Measurements from ENCODE around the gene DNAH7.
A peak's percentile ranks its signal among the peaks of the same experiment; 100 is the strongest.

DNAH7 gene

DNA sequence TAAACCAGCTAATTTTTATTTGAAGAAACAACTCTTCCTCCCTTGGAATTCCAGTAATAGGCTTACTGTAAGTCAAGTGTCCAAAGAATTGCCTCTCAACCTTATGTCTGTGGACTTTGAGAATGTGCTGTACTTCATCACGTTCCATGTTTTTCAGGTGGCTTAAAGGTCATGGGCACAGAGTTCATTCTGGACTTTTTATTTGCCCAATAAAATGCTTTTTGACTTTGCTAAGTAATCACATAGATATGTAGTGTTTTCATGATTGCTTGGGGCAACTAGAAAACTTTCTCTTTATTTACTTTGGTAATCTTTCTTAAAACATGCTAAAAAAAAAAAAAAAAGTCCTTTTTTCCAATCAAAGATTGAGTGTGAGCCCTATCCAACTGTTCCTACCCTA is 10.4 kb upstream of the DNAH7 start:
- no peaks in the 10 kb centered on the region for H3K27me3 ChIP-seq (ENCODE audit: control insufficient read depth in 2 of 2, insufficient read depth in 2 of 2, low read length in 2 of 2)
- H3K36me3 ChIP-seq (ENCODE audit: control insufficient read depth in 2 of 2, insufficient read depth in 2 of 2, low read length in 2 of 2) = no peaks in the 10 kb centered on the region
- H3K4me3 ChIP-seq (ENCODE audit: low read length in 2 of 2) = no peak overlapping the region
- H3K27ac ChIP-seq (ENCODE audit: low read depth in 2 of 2, low read length in 2 of 2) = peak overlapping the region; percentile 0 to 39
- H3K4me1 ChIP-seq (ENCODE audit: control insufficient read depth in 2 of 2, insufficient read depth in 2 of 2, low read length in 2 of 2) = peaks cover 10 to 14% of the 10 kb centered on the region in 2 donors
- H3K9me3 ChIP-seq (ENCODE audit: control insufficient read depth in 2 of 2, low read length in 2 of 2) = no peaks in the 10 kb centered on the region
- H3K9ac ChIP-seq (ENCODE audit: low read depth in 1 of 2, low read length in 2 of 2) = no peak overlapping the region

GRCh38 chr2:196077821-196078220 is 9.2 kb upstream of the DNAH7 start:
- Histone ChIP-seq H3K9me3 (ENCODE audit: control insufficient read depth in 2 of 2, low read length in 2 of 2) (no peaks in the 10 kb centered on the region), H3K27me3 (ENCODE audit: control insufficient read depth in 2 of 2, insufficient read depth in 2 of 2, low read length in 2 of 2) (no peaks in the 10 kb centered on the region), H3K4me1 (ENCODE audit: control insufficient read depth in 2 of 2, insufficient read depth in 2 of 2, low read length in 2 of 2) (peaks cover 14 to 18% of the 10 kb centered on the region in 2 donors), H3K9ac (ENCODE audit: low read depth in 1 of 2, low read length in 2 of 2) (no peak overlapping the region), H3K27ac (ENCODE audit: low read depth in 2 of 2, low read length in 2 of 2) (peak overlapping the region in 1 of 2 donors; percentile 20), H3K4me3 (ENCODE audit: low read length in 2 of 2) (no peak overlapping the region), H3K36me3 (ENCODE audit: control insufficient read depth in 2 of 2, insufficient read depth in 2 of 2, low read length in 2 of 2) (no peaks in the 10 kb centered on the region)

GRCh38 chr2:196076778-196077568 is 8.3 kb upstream of the DNAH7 start:
- peaks cover 14 to 19% of the 10 kb centered on the region in 2 donors for H3K4me1 ChIP-seq (ENCODE audit: control insufficient read depth in 2 of 2, insufficient read depth in 2 of 2, low read length in 2 of 2)
- H3K9ac ChIP-seq (ENCODE audit: low read depth in 1 of 2, low read length in 2 of 2) = no peak overlapping the region
- no peaks in the 10 kb centered on the region for H3K27me3 ChIP-seq (ENCODE audit: control insufficient read depth in 2 of 2, insufficient read depth in 2 of 2, low read length in 2 of 2)
- no peak overlapping the region for H3K4me3 ChIP-seq (ENCODE audit: low read length in 2 of 2)
- H3K27ac ChIP-seq (ENCODE audit: low read depth in 2 of 2, low read length in 2 of 2) = no peak overlapping the region
- H3K9me3 ChIP-seq (ENCODE audit: control insufficient read depth in 2 of 2, low read length in 2 of 2) = no peaks in the 10 kb centered on the region
- H3K36me3 ChIP-seq (ENCODE audit: control insufficient read depth in 2 of 2, insufficient read depth in 2 of 2, low read length in 2 of 2) = no peaks in the 10 kb centered on the region

DNA sequence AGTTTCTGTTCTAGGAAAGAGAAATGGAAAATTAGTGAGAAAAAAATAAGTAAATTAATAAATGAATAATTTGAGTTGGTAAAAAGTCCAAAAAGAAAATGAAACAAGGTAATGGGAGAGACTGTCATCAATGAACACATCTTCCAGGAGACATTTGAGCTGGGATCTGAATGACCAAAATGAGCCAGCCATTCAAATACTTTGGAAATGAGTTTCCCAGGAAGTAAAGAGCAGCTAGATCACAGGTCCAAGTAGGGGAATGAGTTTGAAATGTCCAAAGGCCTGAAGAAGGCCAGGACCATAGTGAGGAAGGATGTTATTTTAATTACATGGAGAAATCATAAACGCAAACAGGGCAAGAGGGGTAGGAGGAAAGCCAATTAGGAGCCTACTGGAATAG is 6.6 kb upstream of the DNAH7 start:
- no peaks in the 10 kb centered on the region for H3K27me3 ChIP-seq (ENCODE audit: control insufficient read depth in 2 of 2, insufficient read depth in 2 of 2, low read length in 2 of 2)
- H3K27ac ChIP-seq (ENCODE audit: low read depth in 2 of 2, low read length in 2 of 2) = no peak overlapping the region
- H3K9ac ChIP-seq (ENCODE audit: low read depth in 1 of 2, low read length in 2 of 2) = no peak overlapping the region
- peaks cover 14 to 19% of the 10 kb centered on the region in 2 donors for H3K4me1 ChIP-seq (ENCODE audit: control insufficient read depth in 2 of 2, insufficient read depth in 2 of 2, low read length in 2 of 2)
- H3K4me3 ChIP-seq (ENCODE audit: low read length in 2 of 2) = no peak overlapping the region
- H3K9me3 ChIP-seq (ENCODE audit: control insufficient read depth in 2 of 2, low read length in 2 of 2) = no peaks in the 10 kb centered on the region
- H3K36me3 ChIP-seq (ENCODE audit: control insufficient read depth in 2 of 2, insufficient read depth in 2 of 2, low read length in 2 of 2) = no peaks in the 10 kb centered on the region

DNA sequence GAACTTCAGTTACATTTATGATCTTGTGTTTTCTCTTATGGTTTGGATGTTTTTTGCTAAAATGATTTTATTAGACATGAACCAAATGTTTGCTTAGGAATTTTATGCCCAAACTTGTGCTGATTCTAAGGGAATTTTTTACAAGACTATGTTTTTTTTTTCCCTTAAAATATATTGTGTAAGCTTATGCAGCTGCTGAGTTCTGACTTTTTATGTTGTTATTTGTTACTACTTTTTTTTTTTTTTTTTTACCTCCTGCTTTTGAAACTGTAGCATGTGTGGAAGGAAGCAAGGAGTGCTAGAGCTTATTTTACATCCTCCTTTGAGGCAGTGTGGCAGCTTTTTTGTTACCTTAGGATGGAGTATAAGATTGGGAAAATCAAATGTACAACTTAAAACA is 6.0 kb upstream of the DNAH7 start:
- Histone ChIP-seq H3K36me3 (ENCODE audit: control insufficient read depth in 2 of 2, insufficient read depth in 2 of 2, low read length in 2 of 2) (no peaks in the 10 kb centered on the region), H3K27me3 (ENCODE audit: control insufficient read depth in 2 of 2, insufficient read depth in 2 of 2, low read length in 2 of 2) (no peaks in the 10 kb centered on the region), H3K4me3 (ENCODE audit: low read length in 2 of 2) (no peak overlapping the region), H3K9ac (ENCODE audit: low read depth in 1 of 2, low read length in 2 of 2) (no peak overlapping the region), H3K4me1 (ENCODE audit: control insufficient read depth in 2 of 2, insufficient read depth in 2 of 2, low read length in 2 of 2) (peaks cover 13 to 19% of the 10 kb centered on the region in 2 donors), H3K9me3 (ENCODE audit: control insufficient read depth in 2 of 2, low read length in 2 of 2) (no peaks in the 10 kb centered on the region), H3K27ac (ENCODE audit: low read depth in 2 of 2, low read length in 2 of 2) (no peak overlapping the region)

DNA sequence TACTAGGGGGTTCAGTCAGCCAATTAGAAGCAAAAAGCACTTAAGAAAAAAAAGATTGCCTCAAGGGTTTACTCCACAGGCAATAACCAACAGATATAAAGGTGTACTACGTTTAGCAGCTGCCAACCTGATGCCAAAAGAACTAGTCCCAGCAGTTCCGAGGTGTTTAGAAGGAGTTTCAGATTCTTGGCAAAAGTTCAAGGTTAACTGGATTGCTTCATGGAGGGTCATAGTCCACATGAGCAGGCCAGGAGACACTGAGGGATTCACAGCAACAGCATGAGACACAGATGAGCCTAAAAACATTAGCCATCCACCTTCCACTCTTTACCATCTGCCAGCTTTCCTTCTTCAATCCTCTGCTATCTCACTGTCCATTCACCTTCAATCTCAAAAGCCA is 4.9 kb upstream of the DNAH7 start:
- no peak overlapping the region for H3K27ac ChIP-seq (ENCODE audit: low read depth in 2 of 2, low read length in 2 of 2)
- H3K36me3 ChIP-seq (ENCODE audit: control insufficient read depth in 2 of 2, insufficient read depth in 2 of 2, low read length in 2 of 2) = no peaks in the 10 kb centered on the region
- peaks cover 2 to 17% of the 10 kb centered on the region in 2 donors for H3K4me1 ChIP-seq (ENCODE audit: control insufficient read depth in 2 of 2, insufficient read depth in 2 of 2, low read length in 2 of 2)
- H3K27me3 ChIP-seq (ENCODE audit: control insufficient read depth in 2 of 2, insufficient read depth in 2 of 2, low read length in 2 of 2) = no peaks in the 10 kb centered on the region
- H3K9ac ChIP-seq (ENCODE audit: low read depth in 1 of 2, low read length in 2 of 2) = no peak overlapping the region
- no peak overlapping the region for H3K4me3 ChIP-seq (ENCODE audit: low read length in 2 of 2)
- H3K9me3 ChIP-seq (ENCODE audit: control insufficient read depth in 2 of 2, low read length in 2 of 2) = no peaks in the 10 kb centered on the region

- Histone ChIP-seq H3K27me3 (ENCODE audit: control insufficient read depth in 2 of 2, insufficient read depth in 2 of 2, low read length in 2 of 2) (no peaks in the 10 kb centered on the region), H3K4me1 (ENCODE audit: control insufficient read depth in 2 of 2, insufficient read depth in 2 of 2, low read length in 2 of 2) (no peaks in the 10 kb centered on the region), H3K27ac (ENCODE audit: low read depth in 2 of 2, low read length in 2 of 2) (no peak overlapping the region), H3K36me3 (ENCODE audit: control insufficient read depth in 2 of 2, insufficient read depth in 2 of 2, low read length in 2 of 2) (no peaks in the 10 kb centered on the region), H3K9me3 (ENCODE audit: control insufficient read depth in 2 of 2, low read length in 2 of 2) (no peaks in the 10 kb centered on the region), H3K9ac (ENCODE audit: low read depth in 1 of 2, low read length in 2 of 2) (no peak overlapping the region), H3K4me3 (ENCODE audit: low read length in 2 of 2) (no peak overlapping the region)
Measured at GRCh38 chr2:196067088-196067382, 1.6 kb downstream of the DNAH7 start.

- no peak overlapping the region for H3K4me3 ChIP-seq (ENCODE audit: low read length in 2 of 2)
Measured at GRCh38 chr2:196066291-196067087, 2.1 kb downstream of the DNAH7 start.

GRCh38 chr2:196063773-196064172 is 4.9 kb downstream of the DNAH7 start:
- H3K4me3 ChIP-seq (ENCODE audit: low read length in 2 of 2) = no peak overlapping the region
- no peaks in the 10 kb centered on the region for H3K4me1 ChIP-seq (ENCODE audit: control insufficient read depth in 2 of 2, insufficient read depth in 2 of 2, low read length in 2 of 2)
- H3K9ac ChIP-seq (ENCODE audit: low read depth in 1 of 2, low read length in 2 of 2) = no peak overlapping the region
- H3K27me3 ChIP-seq (ENCODE audit: control insufficient read depth in 2 of 2, insufficient read depth in 2 of 2, low read length in 2 of 2) = no peaks in the 10 kb centered on the region
- no peaks in the 10 kb centered on the region for H3K36me3 ChIP-seq (ENCODE audit: control insufficient read depth in 2 of 2, insufficient read depth in 2 of 2, low read length in 2 of 2)
- no peak overlapping the region for H3K27ac ChIP-seq (ENCODE audit: low read depth in 2 of 2, low read length in 2 of 2)
- no peaks in the 10 kb centered on the region for H3K9me3 ChIP-seq (ENCODE audit: control insufficient read depth in 2 of 2, low read length in 2 of 2)

More at GRCh38 chr2:196066291-196067087, 2.1 kb downstream of the DNAH7 start:
- no peak overlapping the region for H3K27ac ChIP-seq (ENCODE audit: low read depth in 2 of 2, low read length in 2 of 2)
- no peaks in the 10 kb centered on the region for H3K9me3 ChIP-seq (ENCODE audit: control insufficient read depth in 2 of 2, low read length in 2 of 2)
- no peaks in the 10 kb centered on the region for H3K4me1 ChIP-seq (ENCODE audit: control insufficient read depth in 2 of 2, insufficient read depth in 2 of 2, low read length in 2 of 2)
- no peaks in the 10 kb centered on the region for H3K36me3 ChIP-seq (ENCODE audit: control insufficient read depth in 2 of 2, insufficient read depth in 2 of 2, low read length in 2 of 2)
- H3K9ac ChIP-seq (ENCODE audit: low read depth in 1 of 2, low read length in 2 of 2) = no peak overlapping the region
- no peaks in the 10 kb centered on the region for H3K27me3 ChIP-seq (ENCODE audit: control insufficient read depth in 2 of 2, insufficient read depth in 2 of 2, low read length in 2 of 2)

DNA sequence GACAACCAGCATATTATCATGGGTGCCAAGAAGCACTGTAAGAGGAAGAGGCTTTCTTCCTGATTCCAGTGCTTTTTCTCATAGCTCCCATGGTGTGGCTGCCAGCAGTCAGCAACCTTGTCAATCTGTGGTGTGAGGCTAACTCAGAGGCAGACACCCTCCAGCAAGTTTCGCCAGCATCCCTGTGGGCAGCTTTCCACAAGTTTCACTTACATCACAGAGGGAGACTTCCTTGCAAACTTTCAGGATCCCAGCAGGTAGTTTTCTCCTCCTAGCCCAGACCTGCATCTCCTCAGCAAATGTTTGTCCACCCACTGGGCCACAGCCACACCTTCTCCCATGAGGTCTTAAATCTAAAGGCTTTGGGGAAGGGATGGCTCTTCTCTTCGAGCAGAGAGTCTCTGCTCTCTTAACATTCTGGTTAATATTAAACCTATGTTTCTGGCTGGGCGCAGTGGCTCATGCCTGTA is 9.1 kb downstream of the DNAH7 start:
- no peak overlapping the region for H3K9ac ChIP-seq (ENCODE audit: low read depth in 1 of 2, low read length in 2 of 2)

More for the DNA sequence above, 9.1 kb downstream of the DNAH7 start:
- H3K9me3 ChIP-seq (ENCODE audit: control insufficient read depth in 2 of 2, low read length in 2 of 2) = no peaks in the 10 kb centered on the region
- H3K27me3 ChIP-seq (ENCODE audit: control insufficient read depth in 2 of 2, insufficient read depth in 2 of 2, low read length in 2 of 2) = no peaks in the 10 kb centered on the region
- H3K4me1 ChIP-seq (ENCODE audit: control insufficient read depth in 2 of 2, insufficient read depth in 2 of 2, low read length in 2 of 2) = no peaks in the 10 kb centered on the region
- no peak overlapping the region for H3K4me3 ChIP-seq (ENCODE audit: low read length in 2 of 2)
- H3K36me3 ChIP-seq (ENCODE audit: control insufficient read depth in 2 of 2, insufficient read depth in 2 of 2, low read length in 2 of 2) = no peaks in the 10 kb centered on the region
- H3K27ac ChIP-seq (ENCODE audit: low read depth in 2 of 2, low read length in 2 of 2) = no peak overlapping the region
